ENCODE data around the gene XRCC5. TPM values are rescaled to one million over a fixed set of nuclear protein-coding genes. Genes with fewer than 3 reads are reported as not detected.

The XRCC5 gene
- total RNA-seq, 1 experiment from 2014 or later, result 424 TPM

GRCh38 chr2:216132585-216132984, 23.4 kb downstream of the XRCC5 start:
- Histone ChIP-seq H3K9me3 (ENCODE audit: control insufficient read depth in 1 of 2, insufficient read depth in 1 of 2, low read depth in 1 of 2, low read length in 2 of 2) (no peaks in the 10 kb centered on the region), H3K36me3 (ENCODE audit: control insufficient read depth in 1 of 2, insufficient read depth in 2 of 2, low read length in 2 of 2) (peaks cover 75 to 78% of the 10 kb centered on the region in 2 experiments), H3K9me2 (ENCODE audit: insufficient read depth) (no peaks in the 10 kb centered on the region), H3K4me2 (ENCODE audit: low read length) (no peak overlapping the region), H3K4me1 (ENCODE audit: control insufficient read depth in 1 of 2, insufficient read depth in 2 of 2, low read length in 2 of 2) (no peaks in the 10 kb centered on the region), H3K4me3 (replicated peaks in 1 of 2; ENCODE audit: low read depth in 1 of 2, low read length in 2 of 2) (no peak overlapping the region), H3K9ac (ENCODE audit: low read length) (no peak overlapping the region), H3K27me3 (ENCODE audit: insufficient read depth, low read length) (no peaks in the 10 kb centered on the region), H4K20me1 (ENCODE audit: insufficient read depth) (peaks cover 24% of the 10 kb centered on the region; the same call in 1 of the 2 replicates), H3K27ac (ENCODE audit: low read depth, low read length) (no peak overlapping the region), H2AFZ (ENCODE audit: low read depth, low read length, poor library complexity, severe bottlenecking) (no peak overlapping the region), H3K79me2 (ENCODE audit: insufficient read depth, low read length) (peaks cover 95% of the 10 kb centered on the region)
- BruUV-seq (replicated peaks), result no TSS peak
- TF ChIP-seq CBX3 (IDR thresholded peaks at IDR 0.05; ENCODE audit: low read depth), result no peak
- no peak for TF ChIP-seq ATF3 (IDR thresholded peaks at IDR 0.05)
- TF ChIP-seq ZBTB33 (IDR thresholded peaks at IDR 0.05; ENCODE audit: extremely low read depth, insufficient replicate concordance, low read length), result no peak
- TF ChIP-seq TCF7L2 (IDR thresholded peaks at IDR 0.05; ENCODE audit: borderline replicate concordance, extremely low read depth, insufficient read depth, insufficient read length), result no peak
- TF ChIP-seq EZH2phosphoT487 (IDR thresholded peaks at IDR 0.05; ENCODE audit: borderline replicate concordance), result no peak
- no peak for TF ChIP-seq FOSL1 (IDR thresholded peaks at IDR 0.05; ENCODE audit: low read depth)
- no peak for TF ChIP-seq CTCF (IDR thresholded peaks at IDR 0.05 in 2 of 3, conservative IDR thresholded peaks at IDR 0.05 in 1 of 3; ENCODE audit: borderline replicate concordance in 1 of 3, insufficient read depth in 1 of 3, low read depth in 2 of 3, low read length in 2 of 3)
- no peak for TF ChIP-seq POLR2AphosphoS5 (IDR thresholded peaks at IDR 0.05; ENCODE audit: low read depth, low read length)
- no peak for TF ChIP-seq SP1 (IDR thresholded peaks at IDR 0.05; ENCODE audit: low read depth)
- TF ChIP-seq POLR2A (IDR thresholded peaks at IDR 0.05; ENCODE audit: borderline replicate concordance, extremely low read depth, insufficient read depth, insufficient read length), result no peak
- no peak for TF ChIP-seq REST (IDR thresholded peaks at IDR 0.05; ENCODE audit: low read depth)
- TF ChIP-seq ZNF274 (IDR thresholded peaks at IDR 0.05; ENCODE audit: low read depth, low read length), result no peak
- TF ChIP-seq EGR1 (IDR thresholded peaks at IDR 0.05; ENCODE audit: low read depth), result no peak
- TF ChIP-seq JUND (IDR thresholded peaks at IDR 0.05), result no peak
- TF ChIP-seq ZFX (IDR thresholded peaks at IDR 0.05), result no peak
- DNase-seq (ENCODE audit: low read depth, low spot score), result no peak
- intact Hi-C loops (cut with micrococcal nuclease), result no loop called here
- ChIA-PET CTCF (no interaction called here), POLR2A (no interaction called here), RAD21 (ENCODE audit: low non-redundant PET in 1 of 2, low total read pairs in 2 of 2, uncharacterized antibody in 2 of 2, unreplicated experiment in 2 of 2) (no interaction called here)
- ATAC-seq, result no peak

All from HCT116 (cell line).